NCI-H1417 (cell line): ENCODE data around the gene NEMF.
"Not testable (repeated sequence)": the region's sequence is repeated elsewhere in the genome, so short reads cannot be mapped to it uniquely, and the experiment has no call there.

Experiments used
- DNase-seq, 3 experiments: peaks; one replicate each; lab custom pipeline; 2025; lab: John Stamatoyannopoulos, UW

NEMF gene

DNA sequence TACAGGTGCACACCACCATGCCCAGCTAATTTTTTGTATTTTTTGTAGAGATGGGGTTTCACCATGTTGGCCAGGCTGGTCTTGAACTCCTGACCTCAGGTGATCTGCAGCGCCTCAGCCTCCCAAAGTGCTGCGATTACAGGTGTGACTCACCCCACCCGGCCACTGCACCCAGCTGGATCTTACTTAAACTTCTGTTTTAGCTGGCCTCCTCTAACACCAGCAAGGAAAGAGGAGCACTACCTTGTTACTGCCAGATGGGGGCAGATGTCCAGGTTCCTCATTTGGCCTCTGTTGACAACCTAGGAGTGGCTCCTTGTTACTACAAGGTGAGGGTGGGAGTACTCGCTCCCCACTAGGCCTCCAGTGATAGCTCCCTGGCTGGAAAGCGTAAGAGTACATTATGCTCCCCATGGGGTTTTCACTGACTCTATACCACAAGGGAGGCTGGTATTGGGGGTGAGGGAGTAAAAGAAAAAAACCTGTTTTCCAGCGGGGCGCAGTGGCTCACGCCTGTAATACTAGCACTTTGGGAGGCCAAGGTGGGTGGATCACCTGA lies 27.1 kb upstream of the NEMF start:
- DNase-seq, result peak; percentile 28 to 67 (median 50)

DNA sequence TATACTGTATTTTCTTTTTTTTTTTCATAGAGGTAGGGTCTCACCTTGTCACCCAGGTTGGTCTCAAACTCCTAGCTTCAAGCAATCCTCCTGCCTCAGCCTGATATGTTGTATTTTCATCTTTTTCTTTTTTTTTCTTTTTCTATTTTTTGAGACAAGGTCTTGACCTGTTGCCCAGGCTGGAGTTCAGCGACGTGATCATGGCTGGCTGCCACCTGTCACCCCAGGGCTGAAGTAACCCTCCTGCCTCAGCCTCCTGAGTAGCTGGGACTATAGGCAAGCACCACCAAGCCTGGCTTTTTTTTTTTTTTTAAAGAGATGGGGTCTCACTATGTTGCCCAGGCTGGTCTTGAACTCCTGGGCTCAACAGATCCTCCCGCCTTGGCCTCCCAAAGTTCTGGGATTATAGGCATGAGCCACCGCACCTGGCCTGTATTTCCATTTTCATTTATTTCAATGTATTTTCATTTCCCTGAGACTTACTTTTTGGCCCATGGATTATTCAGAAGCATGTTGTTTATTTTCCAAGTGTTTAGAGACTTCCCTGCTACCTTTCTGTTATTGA lies 24.1 kb upstream of the NEMF start:
- DNase-seq, result no peak

DNA sequence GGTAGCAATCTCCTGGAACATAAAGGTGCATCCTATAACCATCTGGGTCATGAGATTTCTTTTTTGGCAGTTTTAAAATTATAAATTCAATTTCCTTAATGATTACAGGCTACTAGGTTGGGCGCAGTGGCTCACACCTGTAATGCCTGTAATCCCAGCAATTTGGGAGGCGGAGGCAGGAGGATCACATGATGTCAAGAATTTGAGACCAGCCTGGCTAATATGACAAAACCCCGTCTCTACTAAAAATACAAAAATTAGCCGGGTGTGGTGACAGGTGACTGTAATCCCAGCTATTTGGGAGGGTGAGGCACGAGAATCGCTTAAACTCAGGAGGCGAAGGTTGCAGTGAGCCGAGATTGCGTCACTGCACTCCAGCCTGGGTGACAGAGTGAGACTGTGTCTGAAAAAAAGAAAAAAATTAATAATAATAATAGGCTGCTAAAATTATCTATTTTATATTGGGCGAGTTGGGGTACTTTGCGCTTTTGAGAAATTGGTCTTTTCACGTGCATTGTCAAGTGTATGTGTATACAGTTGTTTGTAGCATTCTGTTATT lies 23.1 kb upstream of the NEMF start:
- no peak for DNase-seq

DNA sequence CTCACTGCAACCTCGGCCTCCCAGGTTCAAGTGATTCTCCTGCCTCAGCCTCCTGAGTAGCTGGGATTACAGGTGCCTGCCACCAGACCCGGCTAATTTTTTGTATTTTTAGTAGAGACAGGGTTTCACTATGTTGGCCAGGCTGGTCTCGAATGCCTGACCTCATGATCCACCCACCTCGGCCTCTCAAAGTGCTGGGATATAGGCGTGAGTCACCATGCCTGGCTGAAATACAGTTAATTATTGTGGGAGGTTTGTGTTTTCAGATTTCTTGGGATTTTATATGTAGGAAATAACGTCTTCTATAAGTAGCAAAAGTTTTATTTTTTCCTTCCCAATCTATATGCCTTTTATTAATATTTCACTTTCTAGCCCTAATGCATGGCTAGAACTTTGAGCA lies 21.0 kb upstream of the NEMF start:
- not testable (repeated sequence) for DNase-seq

DNA sequence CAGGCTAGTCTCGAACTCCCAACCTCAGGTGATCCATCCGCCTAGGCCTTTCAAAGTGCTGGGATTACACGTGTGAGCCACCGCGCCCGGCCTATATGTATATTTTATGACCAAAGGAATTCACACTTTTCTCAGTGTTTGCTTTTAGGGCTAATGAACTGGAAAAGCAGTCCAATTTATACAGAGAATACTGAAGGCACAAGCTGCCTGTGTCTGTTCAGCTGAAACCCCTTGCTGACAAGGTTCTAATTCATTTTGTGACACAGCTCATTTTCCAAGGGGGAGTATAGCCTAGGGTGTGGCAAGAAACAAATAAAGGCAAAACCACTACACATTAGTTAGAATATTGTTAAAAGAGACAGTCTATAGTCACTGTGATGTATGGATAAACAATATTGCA lies 18.3 kb upstream of the NEMF start:
- no peak for DNase-seq

DNA sequence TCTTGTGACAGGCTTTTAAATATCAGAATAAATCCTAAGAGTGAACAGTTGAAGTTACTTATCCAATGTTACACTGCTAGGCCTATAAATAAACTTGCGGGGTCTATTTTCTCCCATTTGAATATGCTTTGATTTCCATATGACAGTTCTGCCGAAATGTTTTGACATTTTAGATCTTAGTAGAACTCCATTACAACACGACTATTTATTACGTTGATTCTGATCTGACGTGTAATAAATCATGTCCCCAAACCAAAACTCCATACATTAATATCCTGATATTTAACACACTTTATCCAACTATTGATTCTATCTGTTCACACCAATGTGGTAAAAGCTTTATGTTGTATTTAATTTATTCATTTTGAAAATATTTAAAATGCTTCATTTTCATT lies 16.1 kb upstream of the NEMF start:
- DNase-seq, result no peak

DNA sequence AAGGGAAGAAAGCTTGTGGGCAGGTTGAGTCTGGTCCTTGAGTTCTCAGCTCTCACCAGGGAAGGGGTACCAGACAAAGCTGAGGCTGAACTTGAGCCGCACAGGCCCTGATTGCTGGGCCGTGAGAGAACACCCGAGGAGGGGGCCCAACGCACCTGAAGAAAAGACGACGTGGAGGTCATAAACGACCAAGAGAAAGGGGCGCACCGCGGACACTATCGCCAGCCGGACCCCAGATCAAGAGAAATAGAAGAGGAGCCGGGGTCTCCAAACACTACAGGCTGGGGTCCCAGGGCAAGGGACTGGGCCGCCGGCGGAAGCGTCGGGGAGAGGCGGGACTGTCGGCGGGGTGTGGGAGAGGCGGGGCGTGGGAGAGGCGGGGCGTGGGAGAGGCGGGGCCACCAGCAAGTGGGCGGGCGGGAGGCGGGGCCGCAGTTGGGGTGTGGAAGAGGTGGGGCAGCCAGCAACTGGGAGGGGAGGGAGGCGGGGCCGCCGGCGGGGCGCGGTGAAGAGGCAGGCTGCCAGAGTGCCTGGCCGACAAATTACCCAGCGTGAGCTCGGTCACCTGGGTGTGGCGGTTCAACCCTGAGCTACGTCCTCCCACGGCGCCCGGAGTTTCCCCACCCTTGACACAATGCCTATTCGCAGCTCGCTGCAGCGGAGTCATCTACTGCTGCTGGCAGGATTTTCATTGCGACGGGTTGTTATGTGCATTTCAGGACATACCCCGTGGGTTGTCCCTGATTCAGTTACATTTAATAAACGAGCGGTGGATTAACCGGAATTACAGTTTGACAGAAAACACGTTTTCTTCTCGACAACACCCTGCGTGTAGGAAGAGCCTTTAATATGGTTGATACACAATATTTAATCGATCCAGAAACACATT lies 15.5 kb upstream of the NEMF start:
- DNase-seq, result peak; percentile 95 to 98 (median 96)

DNA sequence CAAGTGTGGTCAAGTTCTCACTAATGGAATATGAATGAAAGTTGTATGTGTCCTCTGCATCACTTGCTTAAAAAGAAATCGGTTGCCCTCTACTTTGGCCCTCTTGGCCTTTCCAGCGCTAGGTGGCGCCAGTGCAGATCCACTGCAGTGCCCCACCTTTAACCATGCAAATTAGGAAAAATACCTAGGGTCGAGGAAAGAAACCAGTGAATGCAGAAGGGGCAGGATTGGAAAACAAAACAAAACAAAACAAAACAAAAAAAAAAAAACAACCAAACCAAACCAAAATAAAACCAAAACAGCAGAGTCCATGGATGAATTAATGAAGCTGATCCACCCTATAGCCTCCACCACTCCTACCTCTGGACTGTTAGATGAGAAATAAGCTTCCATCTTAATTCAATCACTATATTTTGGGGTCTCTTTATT lies 12.9 kb upstream of the NEMF start:
- DNase-seq, result peak; percentile 62 to 84 (median 81)

DNA sequence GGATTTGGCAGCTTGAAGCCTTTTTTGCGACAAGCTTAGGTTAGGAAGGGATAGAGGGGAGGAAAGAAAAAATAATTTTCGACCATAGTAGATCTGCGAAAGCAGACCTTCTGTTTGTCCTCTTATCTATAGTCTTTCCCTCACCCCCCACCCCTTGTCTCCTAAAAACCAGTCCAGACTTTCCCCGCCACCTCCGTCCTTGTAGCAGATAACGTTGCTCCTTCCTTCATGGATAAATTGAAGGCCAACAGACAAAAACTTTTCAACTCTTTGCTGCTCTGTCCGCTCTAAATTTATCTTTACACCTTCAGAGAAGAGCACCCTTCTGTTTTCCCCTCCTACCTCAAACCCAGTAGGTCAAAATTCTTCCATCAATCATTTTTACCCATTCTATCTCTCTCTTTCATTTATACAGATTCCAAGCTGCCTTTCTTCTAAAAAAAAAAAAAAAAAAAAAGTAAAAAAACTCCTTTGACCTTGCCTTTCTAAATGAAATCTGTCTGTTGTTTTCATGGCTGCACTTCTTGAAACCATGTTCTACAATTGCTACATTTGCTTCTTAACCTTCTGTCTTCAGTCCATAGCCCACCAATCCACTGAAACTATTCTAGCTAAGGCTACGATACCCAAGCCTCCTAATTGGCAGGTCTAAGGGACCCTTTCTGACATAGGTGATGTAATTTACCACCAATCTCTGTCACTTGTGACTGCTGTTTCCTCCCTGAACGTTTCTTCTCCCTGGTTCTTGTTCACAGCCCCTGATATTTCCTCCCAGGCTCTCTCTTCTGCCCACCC lies 11.1 kb upstream of the NEMF start:
- DNase-seq, result peak in 2 of 3 experiments; percentile 49 to 63

DNA sequence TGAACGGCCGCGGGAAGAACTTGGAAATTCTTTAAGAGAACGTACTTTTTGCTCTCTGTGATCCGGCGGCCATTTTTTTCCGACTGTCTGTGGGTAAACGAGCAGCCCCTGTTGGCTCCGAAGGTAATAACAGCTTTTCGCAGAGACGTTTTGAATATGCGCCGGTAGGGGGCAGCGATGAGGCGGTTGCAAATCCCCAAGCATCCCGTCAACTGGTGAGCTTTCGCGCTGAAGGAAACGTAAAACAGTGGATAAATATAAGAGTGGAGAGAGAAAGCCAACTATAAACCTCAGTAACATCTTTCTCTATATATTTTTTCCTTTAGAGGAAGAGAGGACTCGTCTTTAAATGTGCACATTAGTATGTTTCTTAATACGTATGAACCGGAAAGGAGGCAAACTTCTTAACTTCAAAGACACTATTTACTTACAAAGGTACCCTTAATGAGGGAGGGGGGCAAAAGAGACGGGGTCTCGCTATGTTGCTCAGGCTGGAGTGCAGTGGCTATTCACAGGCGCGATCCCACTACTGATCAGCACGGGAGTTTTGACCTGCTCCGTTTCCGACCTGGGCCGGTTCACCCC lies 9.6 kb upstream of the NEMF start:
- DNase-seq, result peak; percentile 84 to 96 (median 92)

DNA sequence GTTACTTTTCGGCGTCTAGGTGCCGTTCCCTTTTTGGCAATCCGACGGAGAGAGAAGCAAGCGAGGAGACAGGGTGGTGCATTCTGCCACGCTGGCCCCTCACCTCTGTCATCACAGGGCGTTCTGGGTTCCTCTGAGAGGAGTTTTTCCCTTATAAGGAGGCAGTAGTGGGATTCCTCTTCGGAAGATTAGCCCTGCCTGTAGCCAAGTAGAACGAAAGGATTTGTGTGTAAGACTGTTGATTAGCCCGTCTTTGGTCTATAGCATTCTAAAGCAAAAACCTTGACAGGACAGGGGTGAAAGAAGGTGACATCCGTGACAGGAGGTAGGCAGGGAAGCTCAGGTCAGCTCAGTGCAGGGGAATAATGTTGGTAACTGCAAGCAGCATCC lies 9.1 kb upstream of the NEMF start:
- peak in 2 of 3 experiments; percentile 48 to 78 for DNase-seq

DNA sequence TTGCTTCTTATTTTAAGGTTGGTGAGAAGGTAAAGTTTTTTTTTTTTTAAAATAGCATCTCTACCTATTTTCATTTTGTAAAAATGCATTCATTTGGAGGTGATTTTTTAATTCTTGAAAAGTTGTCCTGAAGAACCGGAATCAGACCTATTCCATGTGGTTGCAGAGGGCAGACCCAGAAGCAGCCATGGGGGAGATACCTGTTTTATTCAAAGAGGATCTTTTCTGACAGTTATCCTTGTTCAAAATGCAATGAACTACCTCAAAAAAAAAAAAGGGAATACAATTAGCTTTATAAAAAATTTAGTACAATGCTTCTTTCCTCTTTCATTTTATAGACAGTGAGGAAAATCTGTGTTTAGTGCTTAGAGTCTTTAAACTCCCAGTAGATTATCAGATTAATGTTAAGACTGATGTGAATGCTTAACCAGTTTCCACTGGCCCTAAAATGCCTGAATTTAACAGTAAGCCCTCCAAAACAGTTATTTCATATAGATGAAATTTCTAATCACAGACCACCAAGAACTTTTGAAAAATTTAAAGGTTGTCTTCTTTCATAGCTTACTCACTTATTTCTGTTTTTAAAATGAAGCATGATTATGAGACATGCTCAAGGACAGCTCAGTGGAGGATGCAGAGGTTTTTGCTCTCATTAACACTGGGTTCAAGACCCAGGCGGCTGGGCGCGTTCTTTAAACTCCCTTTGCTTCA lies 8.6 kb upstream of the NEMF start:
- DNase-seq, result no peak

DNA sequence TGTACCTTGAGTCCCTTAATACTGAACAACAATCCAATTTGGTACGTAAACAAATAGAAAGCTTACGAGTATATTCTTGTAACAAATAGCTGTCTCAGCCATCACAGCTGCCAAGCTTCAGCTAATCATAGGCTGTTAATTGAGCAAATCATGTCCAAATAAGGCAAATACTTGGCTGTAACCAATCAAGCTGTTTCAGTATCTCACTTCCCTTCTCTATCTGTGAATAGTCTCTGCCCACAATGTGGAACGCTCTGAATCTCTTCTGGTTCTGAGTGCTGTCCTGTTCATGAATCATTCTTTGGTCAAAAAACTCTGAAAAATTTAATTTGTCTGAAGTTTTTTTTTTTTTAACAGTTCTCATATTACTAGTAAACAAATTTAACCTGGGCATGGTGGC lies 5.8 kb upstream of the NEMF start:
- no peak for DNase-seq

DNA sequence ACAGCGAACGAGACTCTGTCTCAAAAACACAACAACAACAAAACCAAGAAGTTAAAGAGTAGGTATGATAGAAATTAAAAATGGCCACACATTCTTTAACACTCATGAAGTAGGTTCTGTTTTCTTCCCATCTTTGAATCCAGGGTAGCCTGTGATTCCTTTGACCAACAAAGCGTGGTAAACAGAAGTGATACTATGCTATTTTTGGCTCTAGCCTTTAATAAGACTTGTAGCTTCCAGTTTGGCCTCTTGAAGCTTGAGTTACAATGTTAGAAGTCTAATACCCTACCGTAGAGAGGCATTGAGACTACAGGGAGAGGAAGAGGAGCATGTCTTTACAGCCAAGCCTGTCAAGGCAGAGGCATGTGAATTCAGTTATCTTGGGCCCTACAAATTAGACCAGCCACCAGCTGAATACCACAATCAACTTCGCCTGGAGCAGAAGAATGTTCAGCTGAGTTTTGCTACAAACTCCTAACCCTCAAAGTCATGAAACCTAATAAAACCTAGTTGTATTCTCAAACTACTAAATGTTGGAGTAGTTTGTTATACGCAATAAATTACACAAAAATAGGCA lies 4.9 kb upstream of the NEMF start:
- DNase-seq, result no peak

DNA sequence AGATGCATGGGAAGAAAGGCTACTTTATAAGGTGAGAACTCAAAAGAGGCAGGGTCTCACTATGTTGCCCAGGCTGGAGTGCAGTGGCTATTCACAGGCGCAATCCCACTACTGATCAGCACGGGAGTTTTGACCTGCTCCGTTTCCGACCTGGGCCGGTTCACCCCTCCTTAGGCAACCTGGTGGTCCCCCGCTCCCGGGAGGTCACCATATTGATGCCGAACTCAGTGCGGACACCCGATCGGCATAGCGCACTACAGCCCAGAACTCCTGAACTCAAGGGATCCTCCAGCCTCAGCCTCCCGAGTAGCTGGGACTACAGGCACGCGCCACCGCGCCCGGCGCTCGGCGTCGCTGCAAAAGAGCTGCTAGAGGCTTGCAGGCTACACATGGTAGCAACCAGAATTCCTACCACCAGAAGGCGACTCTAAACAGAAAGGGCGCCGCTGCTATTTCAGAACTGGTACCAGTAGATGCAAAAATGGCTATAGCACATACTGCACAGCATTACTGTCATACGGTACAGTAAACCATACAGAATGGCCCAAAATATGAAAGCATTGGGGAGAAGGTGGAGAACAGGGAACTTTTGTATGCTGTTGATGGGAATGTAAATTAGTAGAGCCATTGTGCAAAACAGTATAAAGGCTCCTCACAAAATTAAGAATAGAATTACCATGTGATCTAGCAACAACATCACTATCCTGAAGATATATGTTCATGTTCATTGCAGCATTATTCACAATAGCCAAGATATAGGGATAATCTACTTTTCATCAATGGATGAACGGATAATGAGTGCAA lies 1.2 kb upstream of the NEMF start:
- peak in 2 of 3 experiments; percentile 33 to 88 for DNase-seq

DNA sequence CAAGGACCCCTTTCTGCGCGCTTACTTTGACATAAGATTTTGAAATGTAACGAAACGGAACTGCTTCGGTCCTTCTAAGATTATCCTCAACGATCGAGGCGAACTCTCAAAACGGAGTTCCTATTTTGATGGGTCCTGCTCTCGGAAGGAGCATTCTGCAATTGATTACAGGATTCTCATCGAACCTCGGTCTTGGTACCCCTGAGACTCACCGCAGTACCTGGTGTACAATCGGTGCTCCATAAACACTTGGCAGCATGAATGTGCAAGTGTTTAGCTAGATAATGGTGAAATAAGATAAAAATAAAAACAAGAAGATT lies 530 bp upstream of the NEMF start:
- DNase-seq, result no peak

DNA sequence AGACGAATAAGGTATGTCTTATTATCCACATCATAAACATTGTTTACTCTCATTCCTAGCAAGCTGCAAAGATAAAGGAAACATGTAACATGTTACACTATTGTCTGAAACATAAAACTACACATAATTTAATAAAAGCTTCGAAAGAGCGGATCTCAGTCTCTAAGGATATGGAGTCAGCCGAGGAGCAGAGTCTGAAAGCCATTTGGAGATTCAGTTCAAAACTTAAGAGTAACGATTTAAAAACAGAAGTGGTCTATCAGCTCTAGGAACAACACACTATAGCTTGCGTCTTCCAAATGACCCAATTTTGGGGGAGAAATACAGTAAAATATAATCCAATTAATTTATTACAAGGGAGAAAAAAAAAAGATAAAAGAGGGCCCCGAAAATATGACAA lies 775 bp downstream of the NEMF start:
- DNase-seq, result no peak

DNA sequence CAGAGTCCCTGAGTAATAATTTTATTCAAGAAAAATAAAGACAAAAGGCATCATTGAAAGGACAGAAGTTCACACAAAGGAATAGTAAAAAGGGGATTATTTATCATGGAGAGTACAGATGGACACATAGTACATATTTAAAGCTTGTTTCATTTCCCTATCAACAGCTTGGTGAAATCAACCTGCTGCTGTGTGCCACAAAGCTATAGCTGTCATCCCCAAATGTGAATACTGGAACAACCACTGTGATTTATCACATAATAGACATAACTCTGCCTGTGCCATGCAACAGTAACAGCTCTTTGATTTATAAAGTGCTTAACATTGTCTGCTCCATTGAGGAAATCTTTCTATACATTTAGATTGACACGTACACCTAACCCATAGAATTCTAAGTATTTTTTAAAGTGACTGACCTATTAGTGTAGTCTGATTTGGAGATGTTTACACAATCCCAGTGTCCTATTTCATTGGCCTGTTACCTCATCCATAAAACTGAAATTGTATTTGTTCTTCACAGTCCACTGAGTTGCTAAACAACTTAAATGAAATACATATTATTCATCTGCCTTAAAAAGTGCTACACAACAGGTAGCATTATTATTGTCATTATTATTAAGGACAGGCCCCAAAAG lies 3.3 kb downstream of the NEMF start:
- DNase-seq, result peak in 1 of 3 experiments; percentile 72

DNA sequence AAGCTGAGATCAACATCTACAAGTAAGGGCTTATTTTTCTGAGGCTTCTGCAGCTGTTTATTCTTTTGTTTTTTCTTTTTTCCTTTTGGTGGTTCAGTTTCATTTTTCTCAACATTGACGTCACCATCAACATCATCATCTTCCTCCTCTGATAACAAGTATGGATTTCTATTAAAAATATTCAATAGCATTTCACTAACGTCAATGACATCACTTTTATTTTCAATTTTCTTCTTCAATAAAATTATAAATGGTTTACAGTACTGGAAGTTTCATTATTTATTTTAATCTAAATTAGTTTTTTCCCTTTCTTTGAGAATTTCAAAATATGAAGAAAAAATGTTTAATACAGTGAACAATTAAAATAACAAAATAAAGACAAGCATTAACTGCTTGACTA lies 23.9 kb downstream of the NEMF start:
- no peak for DNase-seq

DNA sequence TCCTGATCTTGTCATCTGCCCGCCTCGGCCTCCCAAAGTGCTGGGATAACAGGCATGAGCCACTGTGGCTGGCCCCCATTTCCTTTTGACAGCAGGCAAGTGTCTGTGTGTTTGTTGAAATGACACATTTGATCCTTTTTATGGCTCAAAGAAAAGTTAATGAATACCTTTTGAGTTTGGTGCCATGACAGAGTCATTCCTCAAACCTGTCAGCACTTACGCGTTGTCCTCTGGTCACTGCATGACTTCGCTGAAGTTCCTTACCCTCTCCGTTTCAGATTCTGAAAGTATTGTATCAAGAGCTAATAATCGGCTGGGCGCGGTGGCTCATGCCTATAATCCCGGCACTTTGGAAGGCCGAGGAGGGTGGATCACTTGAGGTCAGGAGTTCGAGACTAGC lies 32.4 kb downstream of the NEMF start:
- no peak for DNase-seq
